Endometrium (tissue), 2 donors: Measurements from ENCODE around the gene LRMDA.

Source experiments
- FAIRE-seq: peaks from 2 replicates; lab custom pipeline; 2012; peaks lifted over from hg19 to GRCh38; lab: Jason Lieb, UNC
- donor health status: control.
- donor health status: control.

Gene LRMDA

DNA sequence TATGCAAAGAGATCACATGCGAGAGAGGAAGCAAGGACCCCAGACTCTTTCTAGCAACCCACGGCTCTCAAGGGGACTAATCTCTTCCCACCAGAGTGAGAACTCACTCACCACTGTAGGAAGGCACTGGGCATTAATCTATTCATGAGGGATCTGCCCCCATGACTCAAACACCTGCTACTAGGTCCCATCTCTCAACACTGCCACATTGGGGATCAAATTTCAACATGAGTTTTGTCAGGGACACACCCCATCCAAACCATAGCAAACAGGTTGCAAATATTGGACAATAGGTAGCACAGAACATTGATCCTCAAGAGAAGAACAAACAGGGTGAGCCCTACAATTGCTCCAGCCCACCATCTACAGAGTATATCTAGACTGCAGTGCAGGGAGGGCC, 740.6 kb downstream of the LRMDA start:
- no peak for FAIRE-seq

DNA sequence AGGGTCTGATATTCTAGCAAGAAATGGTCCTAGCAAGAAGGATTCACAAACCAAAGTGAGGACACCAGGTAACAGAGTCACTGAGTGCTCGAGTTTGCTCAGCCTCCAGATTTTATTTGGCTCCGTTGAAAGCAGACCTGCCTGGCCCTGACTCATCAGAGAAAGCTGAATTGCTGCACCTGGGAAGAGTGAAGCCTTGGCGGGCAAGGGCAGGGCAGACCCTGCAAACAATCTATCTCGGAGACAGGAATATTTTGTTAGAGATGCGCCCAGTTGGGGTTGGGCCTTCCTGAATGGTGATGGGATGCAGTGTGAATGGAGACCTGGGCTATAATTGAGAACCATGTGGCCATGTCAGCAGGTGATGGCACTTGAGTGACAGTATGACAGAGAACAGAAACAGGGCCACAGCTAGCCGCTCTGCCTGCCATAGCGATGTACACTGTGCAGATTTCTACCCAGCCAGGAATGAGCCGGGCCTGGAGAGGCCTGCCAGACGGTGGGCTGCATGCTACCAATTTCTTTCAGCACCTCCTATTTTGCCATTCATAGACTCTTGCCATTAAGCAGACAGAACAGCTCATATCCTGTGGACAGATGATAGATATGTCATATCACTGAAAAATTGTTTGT, 744.2 kb downstream of the LRMDA start:
- no peak for FAIRE-seq

DNA sequence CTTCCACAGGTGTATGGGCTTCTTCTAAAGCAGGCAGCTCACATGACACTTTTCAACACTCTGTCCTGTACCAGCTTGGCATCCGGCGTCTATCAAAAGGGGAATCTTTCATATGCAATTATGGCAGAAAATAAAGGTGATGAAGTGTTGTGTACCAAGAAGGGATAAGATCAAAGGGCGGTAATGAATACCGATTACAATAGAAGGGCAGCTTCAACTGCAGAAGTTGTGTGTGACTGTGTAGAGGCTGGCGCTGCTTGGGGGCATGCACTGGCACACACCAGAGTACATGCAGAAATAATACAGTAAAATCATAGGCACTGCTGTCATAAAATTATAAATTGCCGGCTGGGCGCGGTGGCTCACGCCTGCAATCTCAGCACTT, 744.7 kb downstream of the LRMDA start:
- no peak for FAIRE-seq

DNA sequence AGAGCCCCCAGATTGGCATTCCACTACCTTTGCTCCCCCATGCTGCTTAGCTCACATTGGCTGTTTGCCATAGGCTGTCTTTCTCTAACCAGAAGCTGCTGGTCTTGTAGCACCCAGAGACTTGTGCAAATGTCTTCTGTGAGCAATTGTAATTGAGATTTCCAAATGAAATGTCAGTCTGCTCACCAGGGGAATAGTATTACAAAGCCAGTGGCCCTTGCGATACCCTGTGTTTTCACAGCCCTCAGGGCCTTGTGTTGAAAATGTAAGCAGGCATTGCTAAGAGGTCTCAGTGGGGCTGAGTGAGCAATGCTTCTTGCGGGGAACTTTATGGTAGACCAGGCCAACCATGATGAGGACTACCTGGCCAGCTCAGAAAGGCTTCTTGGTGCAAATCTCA, 746.5 kb downstream of the LRMDA start:
- no peak for FAIRE-seq

DNA sequence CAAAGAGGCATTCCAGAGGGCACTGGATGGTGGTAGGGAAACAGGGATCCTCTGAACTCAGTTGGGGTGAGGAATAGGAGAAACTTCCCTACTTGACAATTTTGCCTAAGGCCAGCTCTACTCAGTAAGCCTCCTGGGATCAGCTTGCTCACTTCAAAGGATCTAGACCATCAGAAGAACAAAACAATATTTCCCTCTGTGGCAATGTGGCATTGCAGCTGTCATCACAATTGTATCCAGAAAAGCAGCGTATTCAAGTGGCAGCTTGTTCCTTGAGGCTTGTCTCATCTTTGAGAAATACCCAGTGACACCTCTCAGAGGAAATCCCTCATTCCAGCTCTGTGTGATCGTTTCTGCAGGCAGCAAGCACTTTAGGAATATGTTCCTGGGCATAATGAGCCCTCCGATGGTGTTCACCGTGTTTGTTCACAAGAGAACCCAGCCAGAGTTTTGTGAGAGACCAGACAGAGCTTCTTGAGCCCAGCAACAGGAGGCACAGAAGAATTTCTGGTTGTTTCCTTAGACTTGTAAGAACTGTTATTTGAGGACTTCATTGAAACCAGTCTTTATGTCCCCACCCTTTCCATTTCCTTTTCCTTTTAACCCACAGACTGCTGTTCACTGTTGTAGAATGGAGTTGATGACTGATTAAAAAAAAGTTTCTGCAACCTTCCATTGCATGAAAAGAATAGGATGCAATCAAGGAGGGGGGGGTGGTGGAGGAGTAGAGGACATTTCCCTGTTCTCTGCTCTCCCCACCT, 747.3 kb downstream of the LRMDA start:
- FAIRE-seq = no peak

DNA sequence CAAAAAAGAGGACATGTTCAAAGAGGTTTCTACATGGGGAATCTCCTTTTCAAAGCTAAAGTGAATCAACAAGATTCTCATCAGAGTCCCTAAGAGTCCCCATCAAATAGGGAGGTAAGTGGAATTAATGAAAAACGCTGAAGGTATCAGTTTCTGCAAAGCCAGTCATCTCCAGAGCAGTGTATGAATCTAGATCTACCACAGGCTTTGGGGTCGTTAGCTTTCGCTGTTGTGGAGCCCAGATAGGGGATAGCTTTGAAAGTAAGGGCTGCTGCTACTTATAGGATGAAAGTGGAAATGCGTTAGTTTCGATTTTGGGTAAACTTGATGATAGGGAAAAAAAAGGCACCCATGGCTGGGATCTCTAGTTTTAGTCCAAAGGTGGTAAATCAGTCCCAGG, 748.4 kb downstream of the LRMDA start:
- FAIRE-seq = no peak

DNA sequence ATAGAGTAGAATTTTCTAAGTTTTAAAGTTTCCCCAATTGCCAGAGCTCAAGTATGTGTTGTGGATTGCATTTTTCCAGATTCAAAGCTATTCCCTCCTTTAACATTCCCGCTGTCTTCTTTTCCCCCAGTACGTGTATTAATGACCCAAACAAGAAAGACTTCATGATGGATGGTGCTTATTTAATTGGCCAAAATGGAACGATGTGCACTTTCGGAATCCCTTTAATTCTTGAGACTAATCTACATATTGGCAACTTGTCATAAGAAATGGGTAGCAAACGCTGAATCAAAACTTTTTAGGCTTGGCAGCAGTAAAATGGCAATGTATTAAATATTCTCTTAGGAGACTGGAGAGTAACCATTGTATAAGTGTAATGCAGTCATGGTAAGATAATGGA, 753.2 kb downstream of the LRMDA start:
- no peak for FAIRE-seq

DNA sequence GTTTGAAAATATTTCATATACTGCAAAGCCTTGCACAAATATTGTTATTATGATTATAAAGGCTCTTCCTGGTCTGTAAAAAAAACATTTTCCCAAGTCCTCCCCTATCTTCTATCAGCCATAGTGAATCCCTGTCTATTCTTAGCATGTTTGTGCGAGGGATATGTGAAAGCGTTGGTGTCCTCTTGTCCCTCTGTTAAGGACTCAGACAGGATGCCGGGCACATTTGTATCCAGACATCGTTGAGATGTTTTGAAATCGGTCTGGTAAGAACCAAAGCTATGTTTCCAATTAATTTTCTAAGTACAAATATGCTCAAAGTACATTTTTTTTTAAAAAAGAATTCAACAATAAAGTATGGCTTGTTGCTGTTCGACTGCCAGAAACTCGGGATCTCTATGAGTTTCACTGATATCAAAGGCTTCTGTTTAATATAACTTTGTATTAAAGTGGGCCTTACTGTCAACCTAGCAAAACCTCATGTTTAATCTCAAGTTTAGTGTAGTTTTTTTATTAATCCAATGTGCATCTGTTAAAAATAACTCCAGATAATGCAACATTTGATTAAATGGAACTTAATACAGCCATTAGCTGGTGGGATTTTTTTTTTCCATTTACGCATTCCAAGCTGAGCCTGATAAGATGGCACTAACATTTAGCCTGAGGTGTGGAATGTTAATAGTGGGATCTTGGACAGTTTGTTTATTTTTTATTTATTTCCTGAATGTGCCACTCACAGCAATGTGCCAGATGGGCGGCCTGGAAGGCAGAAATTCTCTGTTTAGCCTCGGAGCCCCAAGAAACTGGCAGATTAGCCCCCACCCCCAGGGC, 754.3 kb downstream of the LRMDA start:
- peak; percentile 33 for FAIRE-seq

DNA sequence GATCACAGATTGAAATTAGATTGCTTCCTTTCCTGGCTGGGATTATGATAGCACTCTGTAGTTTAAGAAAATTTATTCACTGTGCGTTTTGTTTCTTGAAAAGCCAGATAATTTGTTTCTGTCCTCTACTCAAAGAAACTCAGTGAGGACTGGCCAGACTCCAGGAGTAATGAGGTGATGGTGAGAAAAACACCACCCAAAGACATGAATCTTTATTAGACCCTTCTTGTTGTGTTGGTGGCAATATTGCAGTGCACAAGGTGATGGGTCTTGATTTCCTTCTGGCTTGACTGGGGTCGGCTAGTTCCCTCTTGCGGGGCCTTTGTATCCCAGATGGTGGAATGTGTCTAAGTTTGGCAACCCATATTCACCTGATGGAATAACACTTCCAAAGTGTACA, 756.8 kb downstream of the LRMDA start:
- no peak for FAIRE-seq

DNA sequence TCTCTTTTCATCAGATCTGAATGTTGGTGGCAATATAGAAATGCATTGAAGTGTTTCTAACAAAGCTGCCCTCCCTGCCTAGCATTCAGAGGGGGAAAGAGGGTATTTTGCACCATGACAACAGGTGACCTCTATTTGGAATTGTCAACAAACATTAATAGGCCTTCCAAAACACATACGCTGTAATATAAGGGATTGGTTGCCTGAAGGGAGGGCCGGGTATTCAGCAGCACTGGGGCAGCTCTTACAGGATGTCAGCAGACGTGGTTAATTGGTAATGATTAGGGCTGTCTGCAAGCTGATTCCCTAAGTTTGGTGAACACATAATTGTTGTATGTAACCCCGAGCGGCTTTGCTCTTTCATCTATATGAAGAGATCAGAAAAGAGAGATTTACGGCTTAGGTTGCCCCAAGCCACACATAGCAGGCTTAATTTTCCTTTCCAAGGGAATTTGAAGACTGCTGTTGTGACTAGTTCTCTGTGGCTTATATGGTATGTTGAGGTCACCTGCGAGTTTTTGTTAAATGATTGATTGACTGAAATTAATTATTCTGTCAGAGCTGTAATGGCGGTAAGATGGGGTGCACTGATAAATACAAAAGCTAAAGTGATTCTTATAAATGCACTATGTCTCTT, 759.3 kb downstream of the LRMDA start:
- FAIRE-seq = no peak

DNA sequence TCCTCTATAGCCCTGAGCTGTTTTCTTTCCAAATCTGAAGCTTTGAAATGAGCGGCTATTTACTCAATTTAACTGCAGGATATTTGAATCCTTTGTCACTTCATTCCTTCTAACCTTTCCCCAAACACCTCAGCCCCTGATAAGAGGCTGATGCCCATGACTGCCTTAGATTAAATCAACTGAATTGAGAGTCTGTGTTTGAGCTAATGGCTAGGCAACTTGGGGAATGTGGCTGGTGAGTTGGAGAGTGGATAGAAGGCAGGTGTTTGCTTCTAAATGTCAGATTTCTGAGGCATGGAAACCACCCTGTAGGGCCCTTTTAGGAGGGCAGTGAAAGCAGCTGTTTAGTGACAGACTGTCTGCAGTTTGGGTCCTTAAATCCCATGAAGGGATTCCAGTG, 759.9 kb downstream of the LRMDA start:
- FAIRE-seq = no peak

DNA sequence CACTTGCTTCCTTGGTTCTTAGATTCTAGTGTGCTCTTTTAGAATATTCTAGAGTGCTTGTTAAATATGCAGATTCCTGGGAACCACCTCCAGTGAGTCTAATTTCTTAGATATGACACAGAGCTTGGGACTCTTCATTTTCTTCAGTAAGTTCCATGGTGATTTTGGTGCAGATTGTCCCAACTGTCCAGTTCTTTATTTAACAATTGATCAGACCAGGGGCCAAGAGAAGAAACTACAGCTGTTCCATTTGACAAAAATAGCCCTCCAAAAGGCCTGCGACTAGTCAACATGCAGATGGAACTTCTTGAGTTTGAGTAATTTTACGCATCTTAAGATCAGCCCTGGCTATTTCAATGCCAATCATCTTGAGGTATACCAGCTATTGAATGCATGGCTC, 760.7 kb downstream of the LRMDA start:
- no peak for FAIRE-seq

DNA sequence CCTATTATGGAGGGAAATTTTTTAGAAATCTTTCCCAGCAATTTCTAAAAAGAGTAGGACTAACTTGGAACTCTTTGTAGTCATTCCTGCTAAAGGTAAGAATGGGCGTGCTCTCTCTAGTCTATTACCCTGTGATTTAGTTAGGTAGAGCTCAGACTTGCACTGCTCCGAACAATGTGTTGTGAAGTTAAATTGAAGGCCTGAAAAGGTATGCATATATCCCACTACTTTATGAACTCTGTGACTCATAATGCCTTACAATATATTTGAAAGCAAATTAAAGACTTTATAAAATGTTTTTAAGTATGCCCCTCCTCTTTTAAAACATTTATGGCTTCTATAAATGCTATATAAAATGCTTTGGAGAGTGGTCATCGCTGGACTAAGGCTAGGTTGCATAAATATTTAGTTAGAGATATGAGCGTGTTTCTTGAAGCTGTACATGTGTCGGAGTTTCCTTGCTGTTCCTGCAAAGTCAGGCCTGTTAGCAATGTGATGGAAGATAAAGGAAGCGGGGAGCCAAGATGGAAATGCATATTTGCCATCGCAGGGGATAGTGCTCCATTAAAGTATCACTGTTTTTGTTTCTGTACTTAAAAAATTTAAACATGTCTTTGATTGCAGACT, 761.4 kb downstream of the LRMDA start:
- FAIRE-seq = no peak

DNA sequence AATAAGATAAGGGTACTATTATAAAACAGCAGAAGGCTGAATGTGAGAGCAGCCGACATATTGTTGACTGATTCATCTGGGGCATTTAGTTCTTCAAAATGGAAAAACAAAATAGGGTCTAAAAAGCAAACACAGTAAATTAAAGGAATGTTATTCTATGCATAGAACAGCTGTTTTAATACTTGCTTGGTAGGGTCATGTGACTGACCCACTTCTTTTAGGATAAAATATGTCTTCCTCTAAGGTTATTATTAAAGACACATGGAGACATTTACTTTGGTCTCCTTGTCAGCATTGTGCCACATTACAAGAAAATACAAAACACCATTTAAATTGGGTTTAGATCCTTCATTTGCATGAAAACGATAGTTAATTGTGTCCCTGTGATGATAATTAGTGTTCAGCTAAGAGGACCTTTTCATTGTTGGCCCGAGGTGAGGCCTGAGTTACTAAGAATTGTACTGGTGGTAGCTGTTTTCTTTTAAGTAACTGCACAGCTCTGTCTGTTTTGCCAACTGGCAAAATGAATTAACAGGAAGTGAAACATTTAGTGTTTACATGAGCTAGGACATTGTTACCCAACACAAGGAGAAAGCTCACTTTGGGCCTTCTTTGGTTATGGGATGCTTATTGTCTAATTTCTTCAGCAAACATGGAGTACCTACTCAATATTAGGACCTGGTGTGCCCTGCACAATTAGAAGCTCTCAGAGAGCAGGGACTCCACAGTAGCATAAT, 764.4 kb downstream of the LRMDA start:
- no peak for FAIRE-seq

DNA sequence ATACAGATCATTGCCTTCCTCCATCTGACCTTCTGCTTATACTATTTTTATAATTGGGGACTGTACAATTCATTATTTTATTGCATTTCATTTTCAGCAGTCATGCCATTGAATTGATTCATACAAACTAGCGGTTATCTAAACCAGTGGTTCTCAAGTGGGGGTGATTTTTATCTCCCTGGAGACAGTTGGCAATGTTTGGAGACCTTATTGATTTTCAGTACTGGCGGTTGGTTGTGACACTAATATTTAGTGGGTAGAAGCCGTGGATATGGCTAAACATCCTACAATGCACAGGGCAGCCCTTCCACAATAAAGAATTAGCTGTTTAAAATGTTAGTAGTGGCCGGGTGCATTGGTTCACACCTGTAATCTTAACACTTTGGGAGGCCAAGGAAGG, 765.9 kb downstream of the LRMDA start:
- no peak for FAIRE-seq

DNA sequence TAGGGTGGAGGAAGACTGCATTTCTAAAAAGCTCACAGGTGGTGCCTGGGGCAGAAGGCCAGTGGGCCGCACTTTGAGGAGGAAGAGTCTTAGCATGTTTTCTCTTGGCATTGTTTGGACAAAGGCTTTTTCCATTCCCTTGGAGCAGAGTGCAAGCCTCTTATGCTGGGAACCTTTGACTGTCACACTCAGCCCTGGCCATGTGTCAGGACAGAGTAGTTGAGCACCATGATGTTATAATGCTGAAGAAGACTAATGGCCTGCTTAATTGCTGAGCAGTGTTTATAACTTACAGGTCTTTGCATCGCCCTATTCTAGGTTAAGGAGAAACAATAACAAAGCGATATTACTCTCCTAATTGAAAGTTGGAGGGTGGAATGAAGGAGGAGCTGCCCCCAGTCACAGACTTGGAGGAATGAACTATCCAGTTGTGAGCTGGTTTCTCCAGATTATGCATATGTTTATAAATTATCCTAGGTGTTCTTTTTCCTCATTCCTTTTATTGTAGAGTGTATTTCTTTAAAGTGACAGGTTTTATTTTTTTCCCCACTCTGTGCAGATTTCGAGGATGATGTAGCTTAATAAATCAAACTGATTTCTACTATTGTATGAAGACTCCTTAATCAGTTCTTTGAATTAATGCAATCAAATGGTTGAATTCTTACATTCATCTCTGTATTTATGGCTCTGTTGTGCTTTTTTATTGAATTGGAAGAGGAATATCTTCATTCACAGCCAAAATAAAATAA, 767.0 kb downstream of the LRMDA start:
- FAIRE-seq = no peak

DNA sequence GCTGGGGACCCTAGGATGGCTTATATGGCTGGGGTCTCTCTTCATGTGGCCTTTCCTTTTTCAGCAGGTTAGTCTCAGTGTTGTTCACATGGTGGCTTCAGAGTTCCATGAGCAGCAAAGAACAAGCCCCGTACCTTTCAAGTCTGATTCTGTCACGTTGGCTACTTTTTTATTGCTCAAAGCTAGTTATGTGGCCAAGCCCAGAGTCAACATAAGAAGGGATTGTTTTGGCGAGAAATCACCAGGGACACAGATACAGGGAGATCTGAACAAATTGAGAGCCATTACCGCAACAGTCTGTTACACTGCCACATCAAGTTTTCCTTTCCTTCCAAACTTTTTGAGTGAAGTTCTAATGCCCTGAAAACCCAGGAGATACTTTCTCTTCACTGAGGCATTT, 770.5 kb downstream of the LRMDA start:
- FAIRE-seq = no peak

DNA sequence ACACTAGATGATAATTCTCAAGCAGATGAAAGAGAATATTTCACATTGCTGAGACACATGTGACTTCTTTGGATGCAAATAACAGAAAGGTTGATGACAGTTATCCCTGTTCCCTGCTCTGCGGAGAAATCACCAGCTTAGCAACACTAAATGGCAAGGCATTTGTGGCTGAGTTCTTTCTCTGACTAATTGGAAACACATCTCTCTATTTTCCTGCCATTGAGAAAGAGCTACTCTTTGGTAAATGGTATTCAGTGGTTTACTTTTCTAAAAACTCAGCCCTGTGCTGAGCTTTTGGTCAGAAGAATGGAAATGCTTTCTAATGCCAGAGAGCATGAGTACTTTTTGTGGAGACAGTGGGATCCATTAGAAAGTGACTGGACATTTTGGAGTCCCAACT, 771.4 kb downstream of the LRMDA start:
- no peak for FAIRE-seq

DNA sequence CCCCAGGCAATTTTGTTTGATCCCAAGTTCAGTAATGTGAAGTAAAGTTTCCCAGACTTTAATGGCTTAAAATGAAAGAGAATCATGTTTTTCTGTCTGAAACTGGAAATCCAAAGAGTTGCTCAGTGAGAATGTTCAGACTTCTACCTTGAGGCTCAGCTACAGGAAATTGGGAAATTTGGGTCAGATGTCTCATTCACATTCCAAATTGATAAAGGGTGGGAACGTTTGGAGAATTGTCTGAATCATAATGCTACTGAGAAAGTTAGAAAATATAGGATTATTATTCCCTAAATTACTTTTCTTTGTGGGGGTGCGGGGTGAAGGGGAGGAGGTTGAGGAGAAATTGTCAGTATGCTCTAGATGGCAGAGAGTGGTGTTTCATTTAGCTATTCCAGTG, 773.9 kb downstream of the LRMDA start:
- FAIRE-seq = no peak

DNA sequence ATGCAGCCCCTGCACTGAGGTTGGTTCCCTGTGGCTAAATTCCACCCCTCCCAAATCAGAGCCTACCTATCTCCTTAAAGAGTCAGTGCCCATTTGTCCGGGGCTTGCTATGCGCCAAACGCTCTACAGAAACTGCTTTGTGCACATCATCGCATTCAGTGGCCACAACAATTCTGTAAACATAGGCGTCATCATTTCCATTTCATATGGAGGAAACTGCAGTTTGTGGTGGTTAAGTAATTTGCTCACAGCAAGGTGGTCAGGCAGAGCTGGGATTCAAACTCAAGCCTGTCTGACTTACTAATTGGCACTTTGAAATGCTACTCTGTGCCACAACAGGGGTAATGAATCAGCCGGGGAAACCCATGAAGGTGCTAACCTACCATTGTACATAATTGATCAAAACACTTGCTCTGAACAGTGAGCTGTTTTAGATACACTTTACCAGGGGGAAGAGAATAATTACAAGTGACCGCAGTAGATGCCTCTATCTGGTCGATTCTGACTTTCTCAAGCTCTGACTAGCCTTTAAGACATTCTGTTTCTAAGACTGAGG, 775.5 kb downstream of the LRMDA start:
- no peak for FAIRE-seq

DNA sequence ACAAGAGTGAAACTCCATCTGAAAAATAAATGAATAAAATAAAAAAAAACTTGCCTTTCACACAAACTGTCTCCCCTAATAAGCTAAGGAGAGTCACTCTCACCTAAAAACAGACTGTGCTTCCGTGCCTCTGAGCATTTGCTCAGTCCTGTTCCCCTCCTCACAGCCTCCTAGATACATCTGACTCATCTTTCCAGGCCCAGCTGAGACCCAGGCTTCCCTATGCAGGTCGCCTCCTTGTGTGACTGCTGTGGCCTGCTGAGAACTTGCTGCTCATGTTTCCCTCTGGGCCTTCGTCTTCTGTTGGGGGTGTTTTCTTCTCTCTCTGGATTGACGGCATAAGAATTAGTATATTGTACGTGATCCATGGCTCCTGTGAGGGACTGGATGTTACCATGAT, 777.7 kb downstream of the LRMDA start:
- no peak for FAIRE-seq
